Activated CD4-positive, alpha-beta memory T cell treated with anti-CD3 and anti-CD28 coated beads for 36 hours (primary cell): ENCODE measurements around the gene ZNF436. TPM values are rescaled to one million over a fixed set of nuclear protein-coding genes. Genes with fewer than 3 reads are reported as not detected.

ENCODE experiments used
- CTCF ChIA-PET: fragments of 350-600 bp; sonication (Branson Sonifier 250); formaldehyde crosslinking; loops from one replicate; lab custom pipeline; 2021; ENCODE audit warnings: antibody characterized with exemption, inconsistent platforms; lab: Charles Lee
- POLR2A ChIA-PET: fragments of 350-600 bp; sonication (Branson Sonifier 250); formaldehyde crosslinking; loops from one replicate; lab custom pipeline; 2021; ENCODE audit warnings: antibody characterized with exemption; lab: Charles Lee
- DNase-seq: peaks from one replicate; pipeline ENCODE4 v3.0.0-alpha.2; 2020
- H3K27ac Mint-ChIP-seq: one replicate; pipeline ENCODE4 v1.8.0; 2021; ENCODE audit warnings: mixed read lengths
- H3K27me3 Mint-ChIP-seq: one replicate; pipeline ENCODE4 v1.8.0; 2021; ENCODE audit warnings: mixed read lengths
- H3K36me3 Mint-ChIP-seq: one replicate; pipeline ENCODE4 v1.8.0; 2021; ENCODE audit warnings: mixed read lengths
- H3K4me1 Mint-ChIP-seq: one replicate; pipeline ENCODE4 v1.8.0; 2021; ENCODE audit warnings: low read depth, mixed read lengths
- H3K4me3 Mint-ChIP-seq: one replicate; pipeline ENCODE4 v1.8.0; 2021; ENCODE audit warnings: mild to moderate bottlenecking, mixed read lengths
- H3K9me3 Mint-ChIP-seq: one replicate; pipeline ENCODE4 v1.8.0; 2021; ENCODE audit warnings: mixed read lengths
- intact Hi-C: fragments of 100-400 bp; cut with micrococcal nuclease; formaldehyde crosslinking; loops from one replicate; pipeline ENCODE4 v1.15.1; 2023
- total RNA-seq, 2 experiments: library from RNA; stranded (reverse); gene quantifications; one replicate each; pipeline ENCODE4 v1.2.3, GENCODE V29; 2021

The ZNF436 gene
- total RNA-seq, 2 experiments from 2014 or later = 4.6 to 4.8 TPM

- Mint-ChIP-seq H3K4me3 (peak overlapping the region; percentile 93), H3K36me3 (peaks cover 12% of the 10 kb centered on the region)
- POLR2A ChIA-PET = interaction anchor here (5.5 kb wide), 1 partner anchor 26 kb away, joined by 65 read pairs; the partner anchor contains the start of gene HNRNPR
Observed at GRCh38 chr1:23370709-23371584, 1.3 kb upstream of the ZNF436 start.

GRCh38 chr1:23370330-23370708 is 683 bp upstream of the ZNF436 start:
- POLR2A ChIA-PET = interaction anchor here (1.0 to 5.5 kb wide), 2 partner anchors 12 to 25 kb away, joined by 3 to 65 read pairs; partner anchors contain the start of gene HNRNPR
- CTCF ChIA-PET = interaction anchor here (1.2 kb wide), 1 partner anchor 34 kb away, joined by 3 read pairs; no protein-coding TSS in a partner anchor

More at GRCh38 chr1:23370709-23371584, 1.3 kb upstream of the ZNF436 start:
- no peaks in the 10 kb centered on the region for H3K27me3 Mint-ChIP-seq
- no peak for DNase-seq
- intact Hi-C loops = no loop called here
- no peaks in the 10 kb centered on the region for H3K9me3 Mint-ChIP-seq
- H3K27ac Mint-ChIP-seq = no peak overlapping the region
- CTCF ChIA-PET = interaction anchor here (1.2 kb wide), 1 partner anchor 33 kb away, joined by 3 read pairs; no protein-coding TSS in a partner anchor
- peaks cover 29% of the 10 kb centered on the region for H3K4me1 Mint-ChIP-seq

GRCh38 chr1:23368562-23369334 is 888 bp downstream of the ZNF436 start:
- H3K27ac Mint-ChIP-seq = peak overlapping the region; percentile 98
- ChIA-PET POLR2A (interaction anchor here (1.1 to 5.5 kb wide), 3 partner anchors 12 to 26 kb away, joined by 4 to 65 read pairs (median 4); partner anchors contain the start of gene HNRNPR), CTCF (interaction anchor here (0.6 to 4.0 kb wide), 8 partner anchors 24 to 269 kb away, joined by 3 to 20 read pairs (median 3); partner anchors contain the start of gene HNRNPR)
- H3K9me3 Mint-ChIP-seq = peaks cover 6% of the 10 kb centered on the region
- H3K4me3 Mint-ChIP-seq = peak overlapping the region; percentile 93
- H3K36me3 Mint-ChIP-seq = peaks cover 28% of the 10 kb centered on the region
- intact Hi-C loops = loop anchor here (1.0 to 2.0 kb wide), 3 partner anchors 24 to 190 kb away; partner anchors contain the start of genes HNRNPR and ID3
- no peaks in the 10 kb centered on the region for H3K27me3 Mint-ChIP-seq
- H3K4me1 Mint-ChIP-seq = peaks cover 30% of the 10 kb centered on the region
- peak; percentile 92 for DNase-seq

More at GRCh38 chr1:23370330-23370708, 683 bp upstream of the ZNF436 start:
- no peaks in the 10 kb centered on the region for H3K9me3 Mint-ChIP-seq
- H3K27ac Mint-ChIP-seq = no peak overlapping the region
- DNase-seq = no peak
- intact Hi-C loops = no loop called here
- H3K27me3 Mint-ChIP-seq = no peaks in the 10 kb centered on the region
- peaks cover 30% of the 10 kb centered on the region for H3K4me1 Mint-ChIP-seq
- H3K4me3 Mint-ChIP-seq = peak overlapping the region; percentile 93
- peaks cover 15% of the 10 kb centered on the region for H3K36me3 Mint-ChIP-seq

- H3K4me3 Mint-ChIP-seq = peak overlapping the region; percentile 93
- peak overlapping the region; percentile 98 for H3K27ac Mint-ChIP-seq
- H3K9me3 Mint-ChIP-seq = peaks cover 13% of the 10 kb centered on the region
- intact Hi-C loops = loop anchor here (1.0 to 2.0 kb wide), 3 partner anchors 24 to 191 kb away; partner anchors contain the start of genes HNRNPR and ID3
- peaks cover 34% of the 10 kb centered on the region for H3K36me3 Mint-ChIP-seq
- H3K4me1 Mint-ChIP-seq = peaks cover 30% of the 10 kb centered on the region
- ChIA-PET POLR2A (interaction anchor here (1.1 to 5.5 kb wide), 3 partner anchors 11 to 25 kb away, joined by 4 to 65 read pairs (median 4); partner anchors contain the start of gene HNRNPR), CTCF (interaction anchor here (0.6 to 4.0 kb wide), 10 partner anchors 13 to 269 kb away, joined by 3 to 20 read pairs (median 3); partner anchors contain the start of gene HNRNPR)
- DNase-seq = peak; percentile 99
- H3K27me3 Mint-ChIP-seq = no peaks in the 10 kb centered on the region
Observed at GRCh38 chr1:23367791-23368561, 1.7 kb downstream of the ZNF436 start.

- H3K27me3 Mint-ChIP-seq = no peaks in the 10 kb centered on the region
- CTCF ChIA-PET = interaction anchor here (1.0 to 4.0 kb wide), 3 partner anchors 22 to 37 kb away, joined by 3 to 20 read pairs (median 13); partner anchors contain the start of gene HNRNPR
- peaks cover 19% of the 10 kb centered on the region for H3K9me3 Mint-ChIP-seq
- H3K36me3 Mint-ChIP-seq = peaks cover 40% of the 10 kb centered on the region
- H3K4me1 Mint-ChIP-seq = peaks cover 30% of the 10 kb centered on the region
- H3K27ac Mint-ChIP-seq = peak overlapping the region; percentile 98
- POLR2A ChIA-PET = interaction anchor here (5.5 kb wide), 1 partner anchor 22 kb away, joined by 65 read pairs; the partner anchor contains the start of gene HNRNPR
- intact Hi-C loops = no loop called here
- peak overlapping the region; percentile 93 for H3K4me3 Mint-ChIP-seq
- DNase-seq = no peak
Observed at GRCh38 chr1:23367451-23367790, 2.2 kb downstream of the ZNF436 start.

GRCh38 chr1:23366598-23366997 is 3.0 kb downstream of the ZNF436 start:
- CTCF ChIA-PET = interaction anchor here (0.6 to 4.0 kb wide), 3 partner anchors 22 to 37 kb away, joined by 3 to 20 read pairs (median 13); partner anchors contain the start of gene HNRNPR

GRCh38 chr1:23366146-23366545 is 3.5 kb downstream of the ZNF436 start:
- no peak for DNase-seq
- CTCF ChIA-PET = interaction anchor here (3.9 to 4.0 kb wide), 2 partner anchors 21 to 38 kb away, joined by 13 to 20 read pairs; partner anchors contain the start of gene HNRNPR
- intact Hi-C loops = no loop called here
- POLR2A ChIA-PET = interaction anchor here (5.5 kb wide), 1 partner anchor 21 kb away, joined by 65 read pairs; the partner anchor contains the start of gene HNRNPR
- Mint-ChIP-seq H3K9me3 (peaks cover 31% of the 10 kb centered on the region), H3K27me3 (no peaks in the 10 kb centered on the region), H3K4me3 (no peak overlapping the region), H3K36me3 (peaks cover 53% of the 10 kb centered on the region), H3K4me1 (peaks cover 30% of the 10 kb centered on the region), H3K27ac (no peak overlapping the region)

More at GRCh38 chr1:23366598-23366997, 3.0 kb downstream of the ZNF436 start:
- peaks cover 30% of the 10 kb centered on the region for H3K4me1 Mint-ChIP-seq
- intact Hi-C loops = no loop called here
- H3K4me3 Mint-ChIP-seq = peak overlapping the region; percentile 93
- peaks cover 48% of the 10 kb centered on the region for H3K36me3 Mint-ChIP-seq
- H3K27me3 Mint-ChIP-seq = no peaks in the 10 kb centered on the region
- H3K27ac Mint-ChIP-seq = no peak overlapping the region
- DNase-seq = no peak
- H3K9me3 Mint-ChIP-seq = peaks cover 27% of the 10 kb centered on the region
- POLR2A ChIA-PET = interaction anchor here (5.5 kb wide), 1 partner anchor 21 kb away, joined by 65 read pairs; the partner anchor contains the start of gene HNRNPR

- ChIA-PET CTCF (interaction anchor here (1.1 kb wide), 1 partner anchor 22 kb away, joined by 3 read pairs; no protein-coding TSS in a partner anchor), POLR2A (interaction anchor here (1.4 kb wide), 1 partner anchor 18 kb away, joined by 4 read pairs; the partner anchor contains the start of gene HNRNPR)
- DNase-seq = peak; percentile 9
- H3K9me3 Mint-ChIP-seq = peaks cover 56% of the 10 kb centered on the region
- H3K27me3 Mint-ChIP-seq = no peaks in the 10 kb centered on the region
- intact Hi-C loops = no loop called here
- H3K36me3 Mint-ChIP-seq = peaks cover 77% of the 10 kb centered on the region
- H3K4me1 Mint-ChIP-seq = peaks cover 14% of the 10 kb centered on the region
- H3K4me3 Mint-ChIP-seq = no peak overlapping the region
- no peak overlapping the region for H3K27ac Mint-ChIP-seq
Observed at GRCh38 chr1:23362218-23362713, 7.4 kb downstream of the ZNF436 start.

- Mint-ChIP-seq H3K9me3 (peaks cover 47% of the 10 kb centered on the region), H3K36me3 (peaks cover 48% of the 10 kb centered on the region), H3K4me1 (peaks cover 4% of the 10 kb centered on the region), H3K4me3 (no peak overlapping the region), H3K27me3 (no peaks in the 10 kb centered on the region), H3K27ac (no peak overlapping the region)
- intact Hi-C loops = no loop called here
- POLR2A ChIA-PET = interaction anchor here (1.4 kb wide), 1 partner anchor 14 kb away, joined by 5 read pairs; the partner anchor contains the start of gene HNRNPR
- CTCF ChIA-PET = no interaction called here
- DNase-seq = no peak
Observed at GRCh38 chr1:23358310-23358875, 11.2 kb downstream of the ZNF436 start.
